ENCODE data around the gene GFPT2.

GFPT2 gene

GRCh38 chr5:180353048-180353979, at the start of gene GFPT2:
Gene GFPT2 (minus strand): TSS chr5:180353336. CDS start chr5:180353217, 119 bp downstream.
- peak; percentile 85 to 90 for DNase-seq

DNA sequence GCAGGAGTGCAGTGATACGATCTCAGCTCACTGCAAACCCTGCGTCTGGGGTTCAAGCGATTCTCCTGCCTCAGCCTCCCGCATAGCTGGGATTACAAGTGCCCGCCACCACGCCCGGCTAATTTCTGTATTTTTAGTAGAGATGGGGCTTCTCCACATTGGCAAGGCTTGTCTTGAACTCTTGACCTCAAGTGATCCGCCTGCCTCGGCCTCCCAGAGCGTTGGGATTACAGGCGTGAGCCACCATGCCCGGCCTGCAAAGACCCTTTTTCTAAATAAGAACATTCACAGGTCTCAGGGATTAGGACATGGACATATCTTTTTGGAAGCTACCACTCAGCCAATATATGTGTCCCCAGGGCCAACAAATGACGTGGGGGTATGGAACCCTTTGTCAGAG, 49.6 kb upstream of the GFPT2 start:
- H3K36me3 ChIP-seq = no peaks in the 10 kb centered on the region
- no peak for TF ChIP-seq CTCF (IDR thresholded peaks at IDR 0.05)
- H3K9me3 ChIP-seq = no peaks in the 10 kb centered on the region
- intact Hi-C loops (cut with DNase I; ENCODE audit: low total_unique reads) = no loop called here
- no peaks in the 10 kb centered on the region for H3K27me3 ChIP-seq
- H3K4me1 ChIP-seq = no peaks in the 10 kb centered on the region
- peak in 1 of 2 donors; percentile 24 for DNase-seq
- H3K4me3 ChIP-seq = no peak overlapping the region
- no peak overlapping the region for H3K27ac ChIP-seq

More at GRCh38 chr5:180353048-180353979, at the start of gene GFPT2:
- Histone ChIP-seq H3K36me3 (no peaks in the 10 kb centered on the region), H3K9me3 (no peaks in the 10 kb centered on the region), H3K4me1 (peaks cover 0 to 23% (median 18%) of the 10 kb centered on the region in 4 donors), H3K27me3 (peaks cover 0 to 7% of the 10 kb centered on the region in 2 donors), H3K27ac (peak within 1 kb of the TSS; percentile 66 to 77), H3K4me3 (peak within 1 kb of the TSS; percentile 76 to 89)
- no peak for TF ChIP-seq CTCF (IDR thresholded peaks at IDR 0.05)
- intact Hi-C loops (cut with DNase I; ENCODE audit: low total_unique reads) = loop anchor here (2.0 kb wide), 1 partner anchor 61 kb away; the partner anchor contains the start of gene MAPK9

DNA sequence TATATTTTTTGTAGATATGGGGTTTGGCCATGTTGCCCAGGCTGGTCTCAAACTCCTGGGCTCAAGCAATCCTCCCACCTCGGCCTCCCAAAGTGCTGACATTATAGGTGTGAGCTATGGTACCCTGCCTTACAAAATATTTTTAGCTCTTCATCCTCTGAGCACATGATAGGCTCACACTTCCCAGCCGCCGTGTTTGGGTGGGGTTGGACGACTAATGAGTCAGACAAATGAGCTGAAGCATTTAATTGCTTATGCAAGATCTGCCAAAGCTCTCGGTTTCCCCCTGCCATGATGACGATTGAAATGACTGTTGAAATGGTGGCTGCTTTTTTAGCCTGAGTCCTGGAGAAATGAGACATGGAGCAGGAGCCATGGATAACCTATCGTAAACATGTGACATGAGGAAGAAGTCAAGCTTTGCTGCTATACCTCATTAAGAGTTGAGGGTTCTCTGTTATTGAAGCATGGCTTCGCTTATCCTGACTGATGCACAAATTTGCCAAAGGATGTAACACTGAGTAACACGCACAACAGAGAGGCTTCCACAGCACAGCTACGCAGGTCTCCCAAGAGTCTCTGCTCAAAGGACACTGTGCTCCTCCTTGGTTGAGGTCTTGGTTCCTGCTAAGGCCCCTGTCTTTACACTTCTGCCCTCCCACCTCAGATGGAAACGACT, 48.2 kb upstream of the GFPT2 start:
- H3K27me3 ChIP-seq = no peaks in the 10 kb centered on the region
- intact Hi-C loops (cut with DNase I; ENCODE audit: low total_unique reads) = no loop called here
- no peaks in the 10 kb centered on the region for H3K4me1 ChIP-seq
- H3K36me3 ChIP-seq = no peaks in the 10 kb centered on the region
- no peak overlapping the region for H3K27ac ChIP-seq
- no peak overlapping the region for H3K4me3 ChIP-seq
- DNase-seq = peak in 1 of 2 donors; percentile 33
- no peak for TF ChIP-seq CTCF (IDR thresholded peaks at IDR 0.05)
- no peaks in the 10 kb centered on the region for H3K9me3 ChIP-seq

GRCh38 chr5:180400416-180400815, 47.3 kb upstream of the GFPT2 start:
- DNase-seq = peak in 1 of 2 donors; percentile 17

More at GRCh38 chr5:180400416-180400815, 47.3 kb upstream of the GFPT2 start:
- Histone ChIP-seq H3K4me1 (no peaks in the 10 kb centered on the region), H3K36me3 (no peaks in the 10 kb centered on the region), H3K27me3 (no peaks in the 10 kb centered on the region), H3K9me3 (no peaks in the 10 kb centered on the region), H3K4me3 (no peak overlapping the region), H3K27ac (no peak overlapping the region)
- intact Hi-C loops (cut with DNase I; ENCODE audit: low total_unique reads) = no loop called here
- TF ChIP-seq CTCF (IDR thresholded peaks at IDR 0.05) = no peak

Data from tibial artery (tissue), 4 donors.